ENCODE measurements around the gene ITGB2. TPM values are rescaled to one million over a fixed set of nuclear protein-coding genes. Genes with fewer than 3 reads are reported as not detected.

ITGB2 gene
- polyA plus RNA-seq, 2 donors = 7.3 to 10.0 TPM

DNA sequence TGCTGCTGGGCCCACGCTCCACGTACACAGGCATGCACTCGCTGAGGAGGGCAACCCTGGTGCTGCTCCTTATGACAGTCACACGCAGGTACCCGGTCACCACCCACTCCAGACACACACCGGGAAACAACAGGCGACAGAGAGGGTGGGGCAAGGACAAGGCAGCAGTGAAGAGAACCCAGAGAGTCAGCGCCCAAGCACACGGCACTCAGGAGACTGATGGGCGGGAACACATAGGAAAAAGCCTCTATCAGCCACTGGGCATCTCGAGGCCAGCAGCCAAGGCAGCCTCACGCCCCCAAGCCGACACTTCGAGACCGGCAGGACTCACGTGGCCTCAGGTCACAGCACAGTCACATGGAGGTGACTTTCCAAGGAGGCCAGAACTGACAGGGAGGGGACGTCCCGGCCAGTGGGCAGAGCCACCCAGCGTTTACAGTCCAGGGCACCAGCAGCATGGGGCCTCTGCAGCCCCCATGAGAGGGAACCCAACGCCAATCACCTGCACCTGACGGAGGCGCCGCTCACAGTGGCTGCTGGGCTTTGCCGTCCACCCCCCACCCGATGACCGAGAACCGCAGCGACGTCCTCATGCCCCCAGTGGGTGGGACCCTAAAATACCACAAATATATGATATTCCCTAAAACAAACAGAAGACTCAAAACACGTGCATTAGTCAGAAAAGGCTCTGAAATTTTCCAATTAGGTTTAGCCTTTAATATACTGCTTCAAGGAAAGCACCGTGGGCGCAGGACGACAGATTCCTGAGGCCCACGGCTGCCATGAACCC, 66.9 kb downstream of the ITGB2 start:
- H3K27me3 ChIP-seq (ENCODE audit: control insufficient read depth in 1 of 2, insufficient read depth in 2 of 2, low read length in 2 of 2) = no peaks in the 10 kb centered on the region
- no peak overlapping the region for H3K27ac ChIP-seq (ENCODE audit: low read depth in 2 of 2, low read length in 1 of 2)
- WGBS, 2 donors = 87 to 90% methylated on average over 34 of the region's 34 CpGs
- no peak overlapping the region for H3K4me3 ChIP-seq (ENCODE audit: low read depth in 1 of 2, low read length in 2 of 2)
- peaks cover 3 to 61% of the 10 kb centered on the region in 2 donors for H3K36me3 ChIP-seq (ENCODE audit: control insufficient read depth in 2 of 2, insufficient read depth in 2 of 2, low read length in 1 of 2)
- H3K9me3 ChIP-seq (ENCODE audit: control insufficient read depth in 2 of 2, insufficient read depth in 1 of 2, low read depth in 1 of 2, low read length in 1 of 2) = no peaks in the 10 kb centered on the region
- H3K4me1 ChIP-seq (ENCODE audit: control insufficient read depth in 2 of 2, insufficient read depth in 2 of 2, low read length in 1 of 2) = peaks cover 4 to 10% of the 10 kb centered on the region in 2 donors

DNA sequence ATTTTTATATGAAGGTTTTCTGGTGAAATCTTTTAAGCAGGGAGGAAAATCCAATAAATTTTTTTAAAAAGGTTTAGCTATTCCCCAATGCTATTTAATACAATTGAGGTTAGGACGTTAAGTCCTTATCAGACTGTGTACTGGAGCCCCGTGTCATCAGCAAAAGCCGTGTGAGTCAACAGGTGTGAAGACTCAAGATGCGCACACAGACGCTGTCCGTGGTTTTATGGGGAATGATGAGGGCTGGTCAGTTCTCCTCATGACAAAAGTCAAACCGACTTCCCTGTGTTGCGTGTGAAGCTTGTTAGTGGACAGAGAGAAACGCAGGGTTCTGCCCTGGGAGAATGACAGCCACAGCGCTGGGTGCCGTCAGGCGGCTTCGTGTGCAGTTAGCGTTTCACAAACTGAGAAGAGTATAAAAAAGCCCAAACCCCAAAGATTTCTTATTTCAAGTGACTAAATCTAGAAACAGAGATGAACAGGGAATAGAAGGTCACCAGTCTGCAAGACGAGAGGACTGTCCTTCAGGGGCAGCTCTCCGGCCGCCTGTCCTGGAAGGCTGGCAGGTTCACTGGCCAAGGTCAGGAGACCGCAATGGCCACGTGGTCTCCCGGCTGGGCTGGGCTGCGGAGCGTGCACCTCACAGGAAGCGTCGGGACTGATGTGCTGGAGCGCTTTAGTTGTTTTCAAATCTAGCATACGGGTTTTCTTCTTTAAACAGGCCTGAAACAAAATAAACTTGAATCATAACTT, 69.6 kb downstream of the ITGB2 start:
- 84 to 88% methylated on average over 26 of the region's 26 CpGs for WGBS, 2 donors
- Histone ChIP-seq H3K4me1 (ENCODE audit: control insufficient read depth in 2 of 2, insufficient read depth in 2 of 2, low read length in 1 of 2) (peaks cover 0 to 13% of the 10 kb centered on the region in 2 donors), H3K27ac (ENCODE audit: low read depth in 2 of 2, low read length in 1 of 2) (no peak overlapping the region), H3K9me3 (ENCODE audit: control insufficient read depth in 2 of 2, insufficient read depth in 1 of 2, low read depth in 1 of 2, low read length in 1 of 2) (no peaks in the 10 kb centered on the region), H3K27me3 (ENCODE audit: control insufficient read depth in 1 of 2, insufficient read depth in 2 of 2, low read length in 2 of 2) (no peaks in the 10 kb centered on the region), H3K36me3 (ENCODE audit: control insufficient read depth in 2 of 2, insufficient read depth in 2 of 2, low read length in 1 of 2) (peaks cover 3 to 53% of the 10 kb centered on the region in 2 donors), H3K4me3 (ENCODE audit: low read depth in 1 of 2, low read length in 2 of 2) (no peak overlapping the region)

DNA sequence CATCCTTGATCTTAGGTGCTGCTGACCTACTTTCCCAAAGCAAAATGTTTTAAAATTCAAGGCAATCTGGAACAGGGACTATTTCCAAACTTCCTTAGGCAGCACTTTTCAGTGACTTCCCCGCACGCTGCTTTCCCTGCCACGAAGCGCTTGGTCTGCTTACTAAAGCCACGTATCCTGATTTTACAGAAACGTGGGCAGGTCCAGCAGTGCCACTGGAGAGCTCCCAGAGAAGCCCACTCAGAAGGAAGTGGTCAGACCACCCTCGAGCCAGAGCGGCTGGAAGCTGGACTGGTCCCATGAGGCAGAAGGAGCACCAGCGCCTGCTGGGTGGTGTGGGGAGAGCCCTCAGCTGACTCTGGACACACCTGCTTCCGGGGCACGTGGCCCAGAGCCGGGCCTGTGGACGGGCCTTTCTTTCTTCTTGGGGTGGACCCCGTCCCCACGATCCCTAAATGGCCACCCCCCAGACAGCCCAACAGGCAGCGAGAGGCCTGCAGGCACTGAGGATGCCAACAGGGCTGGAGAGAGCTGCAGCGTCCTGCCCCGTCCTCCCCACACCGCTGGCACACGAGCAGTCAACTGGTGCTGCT, 70.4 kb downstream of the ITGB2 start:
- H3K4me1 ChIP-seq (ENCODE audit: control insufficient read depth in 2 of 2, insufficient read depth in 2 of 2, low read length in 1 of 2) = peaks cover 5 to 13% of the 10 kb centered on the region in 2 donors
- peaks cover 3 to 47% of the 10 kb centered on the region in 2 donors for H3K36me3 ChIP-seq (ENCODE audit: control insufficient read depth in 2 of 2, insufficient read depth in 2 of 2, low read length in 1 of 2)

DNA sequence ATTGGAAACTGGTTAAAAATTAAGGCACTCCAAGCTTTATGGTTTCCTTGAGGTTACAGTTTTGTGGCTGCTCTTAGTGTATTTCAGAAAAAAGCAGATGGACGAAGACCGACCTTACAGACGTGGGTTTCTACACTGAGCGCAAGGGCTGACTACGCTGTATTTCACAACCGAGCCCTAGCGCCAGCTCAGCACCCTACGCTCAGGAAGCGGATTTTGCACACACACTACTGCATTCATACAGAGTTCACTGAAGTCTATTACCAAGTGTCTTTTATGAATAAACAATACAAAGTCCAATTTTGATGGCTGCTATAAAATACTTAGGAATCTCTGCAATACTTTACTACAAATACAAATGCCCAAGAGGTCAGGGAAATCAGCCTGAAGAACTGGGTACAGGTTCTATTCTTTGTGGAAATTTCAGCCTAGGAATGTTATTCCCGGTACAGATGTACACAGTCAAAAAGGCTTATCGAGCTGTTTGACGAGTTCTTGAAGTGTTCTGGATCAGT, 71.0 kb downstream of the ITGB2 start:
- H3K4me1 ChIP-seq (ENCODE audit: control insufficient read depth in 2 of 2, insufficient read depth in 2 of 2, low read length in 1 of 2) = peaks cover 5 to 13% of the 10 kb centered on the region in 2 donors
- no peak overlapping the region for H3K4me3 ChIP-seq (ENCODE audit: low read depth in 1 of 2, low read length in 2 of 2)
- peaks cover 3 to 41% of the 10 kb centered on the region in 2 donors for H3K36me3 ChIP-seq (ENCODE audit: control insufficient read depth in 2 of 2, insufficient read depth in 2 of 2, low read length in 1 of 2)
- no peaks in the 10 kb centered on the region for H3K9me3 ChIP-seq (ENCODE audit: control insufficient read depth in 2 of 2, insufficient read depth in 1 of 2, low read depth in 1 of 2, low read length in 1 of 2)
- 86 to 91% methylated on average over 12 of the region's 12 CpGs for WGBS, 2 donors
- no peak overlapping the region for H3K27ac ChIP-seq (ENCODE audit: low read depth in 2 of 2, low read length in 1 of 2)
- H3K27me3 ChIP-seq (ENCODE audit: control insufficient read depth in 1 of 2, insufficient read depth in 2 of 2, low read length in 2 of 2) = no peaks in the 10 kb centered on the region

More for the DNA sequence above, 70.4 kb downstream of the ITGB2 start:
- Histone ChIP-seq H3K9me3 (ENCODE audit: control insufficient read depth in 2 of 2, insufficient read depth in 1 of 2, low read depth in 1 of 2, low read length in 1 of 2) (no peaks in the 10 kb centered on the region), H3K27me3 (ENCODE audit: control insufficient read depth in 1 of 2, insufficient read depth in 2 of 2, low read length in 2 of 2) (no peaks in the 10 kb centered on the region), H3K4me3 (ENCODE audit: low read depth in 1 of 2, low read length in 2 of 2) (no peak overlapping the region), H3K27ac (ENCODE audit: low read depth in 2 of 2, low read length in 1 of 2) (no peak overlapping the region)
- WGBS, 2 donors = 87 to 91% methylated on average over 14 to 20 of the region's 20 CpGs

DNA sequence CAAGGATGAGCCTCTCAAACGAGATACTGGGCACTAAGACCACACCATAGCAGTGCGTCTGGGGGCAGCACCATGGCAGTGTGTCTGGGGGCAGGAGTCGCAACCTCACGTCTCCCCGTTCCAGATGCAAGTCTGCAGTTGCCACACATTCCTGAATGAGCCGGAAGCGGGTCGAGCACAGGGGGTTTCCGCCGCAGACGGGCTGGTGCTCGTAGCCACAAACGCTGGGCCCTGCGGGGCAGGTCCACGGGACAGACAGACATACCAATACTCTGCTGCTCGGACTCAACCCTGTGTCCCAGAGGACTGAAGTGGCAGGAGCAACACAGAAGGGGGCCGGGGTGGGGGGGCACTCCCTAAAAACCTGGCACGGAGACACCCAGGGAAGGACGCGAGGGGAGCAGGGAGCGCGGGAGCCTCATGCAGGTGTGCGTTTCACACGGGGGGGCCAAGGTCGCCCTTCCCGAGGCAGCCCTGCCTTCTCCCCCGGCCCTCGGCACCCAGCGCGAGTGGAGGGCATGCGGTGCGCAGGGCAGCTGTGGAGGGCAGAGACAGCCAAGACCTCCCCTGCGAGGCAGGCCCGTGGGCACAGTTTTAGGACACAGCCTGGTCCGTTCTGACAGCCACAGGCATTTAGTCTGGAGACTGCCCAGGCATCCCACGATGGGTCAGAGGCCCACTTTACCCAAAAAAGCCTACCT, 71.7 kb downstream of the ITGB2 start:
- 89 to 94% methylated on average over 32 to 36 of the region's 36 CpGs for WGBS, 2 donors
- H3K36me3 ChIP-seq (ENCODE audit: control insufficient read depth in 2 of 2, insufficient read depth in 2 of 2, low read length in 1 of 2) = peaks cover 3 to 34% of the 10 kb centered on the region in 2 donors
- no peaks in the 10 kb centered on the region for H3K27me3 ChIP-seq (ENCODE audit: control insufficient read depth in 1 of 2, insufficient read depth in 2 of 2, low read length in 2 of 2)
- peaks cover 5 to 13% of the 10 kb centered on the region in 2 donors for H3K4me1 ChIP-seq (ENCODE audit: control insufficient read depth in 2 of 2, insufficient read depth in 2 of 2, low read length in 1 of 2)
- no peak overlapping the region for H3K4me3 ChIP-seq (ENCODE audit: low read depth in 1 of 2, low read length in 2 of 2)
- H3K27ac ChIP-seq (ENCODE audit: low read depth in 2 of 2, low read length in 1 of 2) = no peak overlapping the region
- no peaks in the 10 kb centered on the region for H3K9me3 ChIP-seq (ENCODE audit: control insufficient read depth in 2 of 2, insufficient read depth in 1 of 2, low read depth in 1 of 2, low read length in 1 of 2)

DNA sequence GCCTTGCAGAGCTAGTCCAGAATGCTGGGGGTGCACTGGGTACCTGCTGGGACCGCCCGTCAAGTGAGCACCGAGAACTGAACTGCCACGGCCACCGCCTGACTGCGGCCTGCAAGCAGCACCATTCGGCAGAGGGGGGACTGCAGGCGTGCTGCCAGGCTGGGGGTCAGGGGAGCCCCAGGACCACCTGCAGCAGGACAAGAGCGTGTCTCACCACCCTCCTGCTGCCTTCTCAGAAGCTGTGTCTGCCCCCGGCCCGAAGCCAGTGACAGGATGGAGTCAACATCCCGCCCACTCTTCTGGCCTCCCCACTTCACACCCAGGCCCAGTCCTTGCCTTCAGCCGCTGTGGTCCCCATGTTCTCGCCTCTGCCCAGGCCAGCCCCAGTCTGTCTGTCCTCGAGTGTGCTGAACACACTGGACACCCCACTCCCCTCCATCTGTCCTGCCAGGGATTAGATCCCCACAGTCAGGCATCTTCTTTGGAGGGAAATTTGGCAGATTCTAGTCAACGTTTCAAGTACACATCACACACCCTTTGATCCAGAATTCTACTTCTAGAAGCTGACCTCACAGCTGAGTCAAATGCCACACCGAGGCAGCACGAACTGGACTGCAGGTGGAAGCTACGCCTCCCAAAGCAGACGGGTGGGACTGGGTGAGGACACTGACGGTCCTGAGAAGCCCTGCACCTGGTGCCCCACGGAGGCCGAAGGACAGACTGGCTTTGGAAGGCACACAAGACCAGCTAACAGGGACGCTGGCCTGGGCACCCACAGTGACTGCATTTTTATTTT, 73.2 kb downstream of the ITGB2 start:
- Histone ChIP-seq H3K27me3 (ENCODE audit: control insufficient read depth in 1 of 2, insufficient read depth in 2 of 2, low read length in 2 of 2) (no peaks in the 10 kb centered on the region), H3K4me3 (ENCODE audit: low read depth in 1 of 2, low read length in 2 of 2) (no peak overlapping the region), H3K9me3 (ENCODE audit: control insufficient read depth in 2 of 2, insufficient read depth in 1 of 2, low read depth in 1 of 2, low read length in 1 of 2) (no peaks in the 10 kb centered on the region), H3K36me3 (ENCODE audit: control insufficient read depth in 2 of 2, insufficient read depth in 2 of 2, low read length in 1 of 2) (peaks cover 3 to 24% of the 10 kb centered on the region in 2 donors), H3K27ac (ENCODE audit: low read depth in 2 of 2, low read length in 1 of 2) (no peak overlapping the region), H3K4me1 (ENCODE audit: control insufficient read depth in 2 of 2, insufficient read depth in 2 of 2, low read length in 1 of 2) (peaks cover 5 to 10% of the 10 kb centered on the region in 2 donors)
- 86% methylated on average over 24 of the region's 24 CpGs for WGBS, 2 donors

DNA sequence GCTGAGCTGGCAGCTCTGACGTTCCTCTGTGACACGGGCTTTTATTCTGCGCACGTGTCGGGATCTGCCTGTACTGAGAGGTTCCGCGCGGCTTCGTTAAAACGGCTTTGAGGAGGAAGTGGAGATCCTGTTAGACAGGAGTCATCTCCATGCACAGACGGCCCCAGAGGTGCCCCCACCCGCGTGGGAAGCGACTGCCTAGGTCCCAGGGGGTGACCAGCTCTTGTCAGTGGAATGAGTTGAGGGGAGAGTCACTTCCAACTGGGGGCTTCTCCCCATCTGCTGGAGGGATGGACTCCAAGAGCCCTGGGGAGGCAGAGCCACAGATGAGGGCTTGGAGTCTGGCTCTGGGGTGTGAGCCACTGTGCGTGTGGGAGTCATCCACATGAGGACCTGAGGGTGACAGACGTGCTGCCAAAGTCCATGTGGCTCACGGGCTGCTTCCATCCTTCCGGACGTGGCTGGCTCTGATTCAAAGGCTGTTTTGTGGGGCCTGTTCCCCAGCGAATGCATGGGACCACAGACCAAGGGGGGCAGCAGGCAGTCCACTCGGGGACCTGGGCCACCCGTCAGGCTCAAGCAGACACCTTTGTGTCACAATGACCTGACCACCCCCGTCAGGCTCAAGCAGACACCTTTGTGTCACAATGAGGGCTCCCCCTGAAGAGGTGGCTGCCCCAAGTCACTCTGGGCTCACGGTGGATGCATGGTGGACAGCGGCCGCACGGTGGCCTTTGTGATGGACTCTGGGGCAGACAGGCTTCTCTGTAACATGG, 74.0 kb downstream of the ITGB2 start:
- H3K4me3 ChIP-seq (ENCODE audit: low read depth in 1 of 2, low read length in 2 of 2) = no peak overlapping the region
- H3K27ac ChIP-seq (ENCODE audit: low read depth in 2 of 2, low read length in 1 of 2) = no peak overlapping the region
- H3K9me3 ChIP-seq (ENCODE audit: control insufficient read depth in 2 of 2, insufficient read depth in 1 of 2, low read depth in 1 of 2, low read length in 1 of 2) = no peaks in the 10 kb centered on the region
- no peaks in the 10 kb centered on the region for H3K27me3 ChIP-seq (ENCODE audit: control insufficient read depth in 1 of 2, insufficient read depth in 2 of 2, low read length in 2 of 2)
- H3K36me3 ChIP-seq (ENCODE audit: control insufficient read depth in 2 of 2, insufficient read depth in 2 of 2, low read length in 1 of 2) = peaks cover 3 to 24% of the 10 kb centered on the region in 2 donors
- H3K4me1 ChIP-seq (ENCODE audit: control insufficient read depth in 2 of 2, insufficient read depth in 2 of 2, low read length in 1 of 2) = peaks cover 5 to 10% of the 10 kb centered on the region in 2 donors
- WGBS, 2 donors = 32 to 36% methylated on average over 27 of the region's 27 CpGs

DNA sequence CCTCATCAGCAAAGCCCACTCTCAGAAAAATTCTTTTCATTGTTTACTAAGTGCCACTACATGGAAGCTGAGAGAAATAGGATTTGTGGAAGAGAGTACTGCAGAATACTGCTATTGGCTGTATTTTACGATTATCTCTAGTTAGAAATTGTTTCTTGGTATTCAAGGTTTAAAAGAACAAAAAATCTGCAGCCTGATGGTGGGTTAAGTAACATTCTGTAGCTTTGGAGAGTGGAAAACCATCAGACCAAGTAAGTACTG, 74.5 kb downstream of the ITGB2 start:
- peaks cover 5 to 10% of the 10 kb centered on the region in 2 donors for H3K4me1 ChIP-seq (ENCODE audit: control insufficient read depth in 2 of 2, insufficient read depth in 2 of 2, low read length in 1 of 2)
- peaks cover 3 to 21% of the 10 kb centered on the region in 2 donors for H3K36me3 ChIP-seq (ENCODE audit: control insufficient read depth in 2 of 2, insufficient read depth in 2 of 2, low read length in 1 of 2)
- 16 to 19% methylated on average over 1 of the region's 1 CpG for WGBS, 2 donors
- no peaks in the 10 kb centered on the region for H3K27me3 ChIP-seq (ENCODE audit: control insufficient read depth in 1 of 2, insufficient read depth in 2 of 2, low read length in 2 of 2)
- H3K9me3 ChIP-seq (ENCODE audit: control insufficient read depth in 2 of 2, insufficient read depth in 1 of 2, low read depth in 1 of 2, low read length in 1 of 2) = no peaks in the 10 kb centered on the region
- H3K4me3 ChIP-seq (ENCODE audit: low read depth in 1 of 2, low read length in 2 of 2) = no peak overlapping the region
- no peak overlapping the region for H3K27ac ChIP-seq (ENCODE audit: low read depth in 2 of 2, low read length in 1 of 2)

Measured in esophagus (tissue), 2 donors.